K562 treated with DMSO at 1 percent for 12 hours (cell line): ENCODE data around the gene MRPS18B. TPM values are rescaled to one million over a fixed set of nuclear protein-coding genes. Genes with fewer than 3 reads are reported as not detected.

Experiments
- total RNA-seq: library from RNA; unstranded; fragments of 300-600 nt; gene quantifications from 2 replicates; pipeline ENCODE4 v1.2.3, GENCODE V29; 2022; ENCODE audit not compliant: insufficient read depth

Gene MRPS18B
- total RNA-seq, result 93.5 and 96.4 TPM in 2 replicates

GRCh38 chr6:30617565-30618269 is at the start of gene MRPS18B:
Gene MRPS18B (plus strand): TSS chr6:30617840. CDS start chr6:30617866, 26 bp downstream.

GRCh38 chr6:30571075-30571761 is 46.4 kb upstream of the MRPS18B start, which contains the start of gene ABCF1:
Gene ABCF1 (plus strand): TSS chr6:30571442. CDS start chr6:30571488, 46 bp downstream.

DNA sequence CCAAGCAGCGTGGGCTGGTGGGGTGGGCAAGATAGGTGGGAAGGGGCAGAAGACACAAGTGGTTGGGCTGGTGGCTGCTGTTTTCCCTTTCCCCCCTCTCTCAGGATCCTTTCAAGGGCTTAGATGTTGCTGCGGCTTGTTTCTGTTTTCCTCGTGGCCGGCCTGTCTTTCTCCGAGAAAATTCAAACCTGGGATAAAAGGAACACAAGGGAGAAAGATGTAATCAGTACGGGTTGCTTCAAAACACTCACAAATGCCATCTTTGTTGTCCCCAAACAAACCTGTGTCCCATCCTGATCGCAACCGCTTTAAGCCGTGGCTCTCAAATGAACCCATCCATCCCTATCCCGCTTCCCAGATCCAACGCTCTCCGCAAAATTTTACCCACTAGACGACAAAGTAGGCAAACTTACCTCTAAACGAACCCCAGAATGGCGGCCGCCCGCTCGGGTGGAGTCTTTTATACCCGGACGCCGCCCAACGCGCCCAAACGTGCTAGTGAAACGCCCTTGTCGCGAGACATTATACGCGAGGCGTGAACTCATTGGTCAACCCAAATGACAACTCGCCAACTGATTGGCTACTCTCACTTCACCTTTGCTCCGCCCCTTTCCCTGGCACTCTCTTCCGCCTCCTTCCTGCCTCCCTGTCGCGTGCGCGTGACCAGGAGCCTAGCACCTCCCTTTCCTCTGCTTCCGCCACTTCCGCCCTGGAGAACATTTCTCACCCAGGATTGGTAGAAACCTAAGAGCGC is 652 bp upstream of the MRPS18B start, which contains the start of gene PPP1R10:
Gene PPP1R10 (minus strand): TSS at position 433 of the 754 bp plus-strand sequence. CDS start 7,299 bp downstream, outside the sequence.

DNA sequence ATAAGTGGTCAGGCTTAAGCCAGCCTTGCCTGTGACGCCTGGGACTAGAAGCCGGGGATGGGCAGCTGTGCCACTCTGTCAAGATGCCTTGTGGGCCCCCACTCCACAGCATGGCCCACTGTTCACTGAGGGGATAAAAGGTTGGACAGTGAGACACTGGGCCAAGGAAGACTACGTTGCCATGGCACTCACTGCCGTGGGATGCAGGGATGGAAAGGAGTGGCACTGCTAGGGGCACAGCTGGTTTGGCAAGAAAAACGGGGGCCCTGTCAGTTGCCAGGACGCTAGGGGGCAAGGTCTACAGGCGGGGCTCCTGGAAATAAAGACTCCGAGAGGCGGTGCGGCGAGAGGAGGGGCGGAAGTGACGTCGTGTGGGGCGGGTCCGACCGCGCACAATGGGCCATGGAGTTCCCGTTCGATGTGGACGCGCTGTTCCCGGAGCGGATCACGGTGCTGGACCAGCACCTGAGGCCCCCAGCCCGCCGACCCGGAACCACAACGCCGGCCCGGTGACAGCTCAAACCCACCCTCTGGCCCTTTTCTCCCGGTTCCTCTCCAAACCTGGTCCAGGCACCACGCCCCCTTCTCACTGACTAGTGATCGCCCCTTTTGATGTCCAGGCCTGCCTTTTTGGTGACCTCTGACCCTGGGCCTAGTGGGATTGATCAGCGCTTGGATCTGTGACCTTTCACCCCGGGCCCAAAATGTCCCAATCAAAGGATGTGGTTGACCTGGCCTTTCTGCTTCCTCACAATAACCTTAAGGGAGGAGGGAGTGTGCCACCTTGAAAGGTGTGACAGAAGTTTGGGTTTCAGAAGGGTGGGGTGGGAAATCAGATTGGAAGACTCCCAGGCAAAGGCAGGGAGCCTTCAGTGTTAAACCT is 9.1 kb downstream of the MRPS18B start, which contains the start of gene ATAT1:
Gene ATAT1 (plus strand): TSS at position 391 of the 883 bp plus-strand sequence.

GRCh38 chr6:30646450-30647241 is 29.0 kb downstream of the MRPS18B start, which contains the start of gene C6orf136:
Gene C6orf136 (plus strand): TSS chr6:30647133. CDS start chr6:30647232, 99 bp downstream.

GRCh38 chr6:30672445-30673253 is 55.0 kb downstream of the MRPS18B start, which contains the start of gene DHX16:
Gene DHX16 (minus strand): TSS chr6:30673006. CDS start chr6:30672841, 165 bp downstream.

Other genes with a start within 250 kb of the MRPS18B start
- 101 and 133 TPM in 2 replicates for gene HLA-E, start 128.3 kb upstream of the MRPS18B start, total RNA-seq
- 59.1 and 61.6 TPM in 2 replicates for gene GNL1, start 61.4 kb upstream of the MRPS18B start, total RNA-seq
- 10.6 and 17.7 TPM in 2 replicates for gene PRR3, start 60.5 kb upstream of the MRPS18B start, total RNA-seq
- 65.0 and 94.3 TPM in 2 replicates for gene ABCF1, start 46.4 kb upstream of the MRPS18B start, total RNA-seq
- 9.8 and 27.8 TPM in 2 replicates for gene PPP1R10, start 597 bp upstream of the MRPS18B start, total RNA-seq
- 2.0 and 4.3 TPM in 2 replicates for gene ATAT1, start 9.0 kb downstream of the MRPS18B start, total RNA-seq
- 34.0 and 38.3 TPM in 2 replicates for gene C6orf136, start 29.3 kb downstream of the MRPS18B start, total RNA-seq
- gene DHX16, start 55.2 kb downstream of the MRPS18B start, total RNA-seq, result 39.0 and 61.2 TPM in 2 replicates
- gene PPP1R18, start 68.8 kb downstream of the MRPS18B start, total RNA-seq, result 94.1 and 132 TPM in 2 replicates
- gene NRM, start 73.1 kb downstream of the MRPS18B start, total RNA-seq, result 26.0 and 32.4 TPM in 2 replicates
- gene MDC1, start 99.4 kb downstream of the MRPS18B start, total RNA-seq, result 37.9 and 97.2 TPM in 2 replicates
- gene TUBB, start 102.5 kb downstream of the MRPS18B start, total RNA-seq, result 976 and 1,602 TPM in 2 replicates
- gene FLOT1, start 124.8 kb downstream of the MRPS18B start, total RNA-seq, result 233 and 258 TPM in 2 replicates
- 157 and 175 TPM in 2 replicates for gene IER3, start 126.7 kb downstream of the MRPS18B start, total RNA-seq